Small intestine (tissue), 7 donors: ENCODE measurements around the gene RBM43. TPM values are rescaled to one million over a fixed set of nuclear protein-coding genes. Genes with fewer than 3 reads are reported as not detected.

Source experiments
- DNase-seq, 2 donors: peaks; one replicate each; pipeline versions ENCODE4 v3.0.0 to v3.0.0-alpha.2; 2013
- FAIRE-seq: peaks from 2 replicates; lab custom pipeline; 2012; peaks lifted over from hg19 to GRCh38; lab: Jason Lieb, UNC
- H3K27ac ChIP-seq, 3 donors: one replicate each; pipeline ENCODE4 v1.5.1; 2013; ENCODE audit warnings: low read length in 2 of 3, mild to moderate bottlenecking in 2 of 3, control low read depth in 1 of 3, inconsistent platforms in 1 of 3, low read depth in 1 of 3, moderate library complexity in 1 of 3
- H3K27me3 ChIP-seq, 3 donors: one replicate each; pipeline ENCODE4 v1.6.1; 2013; ENCODE audit warnings: low read length in 3 of 3, inconsistent platforms in 1 of 3; ENCODE audit not compliant: control insufficient read depth in 3 of 3, insufficient read depth in 3 of 3
- H3K36me3 ChIP-seq, 3 donors: one replicate each; pipeline ENCODE4 v1.6.1; 2013; ENCODE audit warnings: low read length in 3 of 3, inconsistent platforms in 1 of 3, low read depth in 1 of 3, mild to moderate bottlenecking in 1 of 3, moderate library complexity in 1 of 3; ENCODE audit not compliant: control insufficient read depth in 3 of 3, insufficient read depth in 2 of 3
- H3K4me1 ChIP-seq, 3 donors: one replicate each; pipeline ENCODE4 v1.6.1; 2013; ENCODE audit warnings: low read length in 2 of 3, inconsistent platforms in 1 of 3, low read depth in 1 of 3, mild to moderate bottlenecking in 1 of 3, moderate library complexity in 1 of 3; ENCODE audit not compliant: control insufficient read depth in 3 of 3, insufficient read depth in 2 of 3
- H3K4me3 ChIP-seq, 3 donors: one replicate each; pipeline ENCODE4 v1.5.1; 2013; ENCODE audit warnings: low read length in 3 of 3, control low read depth in 1 of 3, inconsistent platforms in 1 of 3, low read depth in 1 of 3, mild to moderate bottlenecking in 1 of 3, moderate library complexity in 1 of 3
- H3K9me3 ChIP-seq, 2 donors: one replicate each; pipeline ENCODE4 v1.6.1; 2013; ENCODE audit warnings: low read depth in 1 of 2, low read length in 1 of 2; ENCODE audit not compliant: control insufficient read depth in 2 of 2, insufficient read depth in 1 of 2
- WGBS, 3 donors: extraction: QIAGEN DNeasy Blood & Tissue Kit; methylation state at CpG; one replicate each; pipeline ENCODE4 v1.1.7; 2013; 5-methylcytosine and 5-hydroxymethylcytosine counted together
- polyA plus RNA-seq, 4 donors: library from polyadenylated mRNA; stranded (reverse) in 3 of 4; unstranded in 1 of 4; fragments of 200-250 nt in 3 of 4; fragments of 120-200 nt in 1 of 4; gene quantifications; one replicate each; pipeline versions ENCODE4 v1.2.1 to v1.2.3, GENCODE V29; 2013
- donor health status: healthy with polysubstance abuse.
- donor health status: control.
- donor health status: control.
- donor health status: Bipolar disorder and iron deficiency.
- donor health status: healthy.

Gene RBM43
- polyA plus RNA-seq, 4 donors = 0.81 to 4.0 (median 2.2) TPM

DNA sequence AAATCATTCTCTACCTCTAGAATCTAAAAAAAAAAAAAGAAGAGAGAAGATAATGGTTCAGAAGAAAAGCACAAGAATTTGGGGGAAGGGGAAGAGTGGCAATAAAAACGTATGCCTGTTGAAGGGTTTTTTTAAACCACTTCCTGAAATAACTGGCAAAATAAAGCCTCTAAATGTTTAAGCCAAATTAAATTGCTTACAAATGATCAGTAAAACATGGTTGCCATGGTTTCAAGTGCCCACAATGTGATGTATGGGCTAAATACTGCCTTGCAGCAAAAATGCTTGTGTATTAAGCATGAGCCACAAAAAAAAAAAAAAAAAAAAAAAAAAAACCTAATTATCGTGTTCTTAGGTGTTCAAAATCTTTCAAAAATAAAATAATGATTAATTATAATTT, 60.8 kb downstream of the RBM43 start:
- DNase-seq (no peak), FAIRE-seq (no peak)
- Histone ChIP-seq H3K4me3 (no peak overlapping the region), H3K27me3 (peaks cover 0 to 2% (median 0%) of the 10 kb centered on the region in 3 donors), H3K36me3 (no peaks in the 10 kb centered on the region), H3K4me1 (no peaks in the 10 kb centered on the region), H3K9me3 (no peaks in the 10 kb centered on the region), H3K27ac (no peak overlapping the region)
- WGBS, 3 donors = 10 to 38% (median 17%) methylated on average over 2 of the region's 2 CpGs

DNA sequence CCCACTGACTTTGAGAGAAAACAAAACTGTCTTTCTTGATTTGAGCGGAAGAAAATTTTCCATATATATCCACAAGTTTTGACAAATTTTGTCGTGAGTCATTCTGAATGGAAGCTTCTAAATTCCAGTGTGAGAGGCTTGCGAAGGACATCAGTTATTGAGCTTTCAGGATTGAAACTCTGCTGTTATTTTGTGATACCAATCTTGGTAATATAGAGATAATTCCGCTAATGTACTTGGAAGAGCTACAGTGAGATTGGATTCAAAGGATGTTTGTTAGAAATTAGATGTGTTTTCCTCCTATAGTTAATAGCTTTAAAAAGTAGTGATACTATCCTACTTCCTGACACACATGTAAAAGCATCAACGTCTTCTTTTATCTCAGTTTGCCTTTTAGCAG, 61.4 kb downstream of the RBM43 start:
- DNase-seq (no peak), FAIRE-seq (no peak)
- Histone ChIP-seq H3K27me3 (peaks cover 0 to 2% (median 0%) of the 10 kb centered on the region in 3 donors), H3K4me3 (no peak overlapping the region), H3K27ac (no peak overlapping the region), H3K4me1 (no peaks in the 10 kb centered on the region), H3K36me3 (no peaks in the 10 kb centered on the region), H3K9me3 (no peaks in the 10 kb centered on the region)
- 72 to 78% (median 74%) methylated on average over 5 of the region's 5 CpGs for WGBS, 3 donors

DNA sequence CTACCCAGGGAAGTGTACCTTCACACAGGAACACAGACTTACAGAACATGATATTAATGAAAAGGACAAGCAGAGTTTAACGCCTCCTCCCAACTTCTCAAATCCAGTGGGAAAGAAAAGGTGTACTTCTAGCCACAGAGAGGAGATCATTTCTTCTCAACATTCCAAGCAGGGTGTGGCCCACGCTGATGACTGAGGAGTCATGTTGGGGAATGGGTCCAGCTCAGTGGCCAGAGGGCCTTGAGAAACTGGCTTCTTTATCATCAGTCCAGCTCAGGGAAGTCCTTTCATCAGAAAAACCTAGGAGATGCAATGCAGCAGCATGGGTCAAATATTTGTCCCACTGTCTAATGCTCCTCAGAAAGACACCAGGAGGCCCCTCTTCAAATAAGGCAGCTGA, 63.0 kb downstream of the RBM43 start:
- no peak overlapping the region for H3K4me3 ChIP-seq
- H3K27me3 ChIP-seq = no peaks in the 10 kb centered on the region
- no peaks in the 10 kb centered on the region for H3K4me1 ChIP-seq
- H3K36me3 ChIP-seq = no peaks in the 10 kb centered on the region
- FAIRE-seq = no peak
- 81 to 94% (median 84%) methylated on average over 2 of the region's 2 CpGs for WGBS, 3 donors
- no peaks in the 10 kb centered on the region for H3K9me3 ChIP-seq
- H3K27ac ChIP-seq = no peak overlapping the region
- no peak for DNase-seq

Other genes with a start within 250 kb of the RBM43 start
- 10 to 100 TPM; 15.8 to 36.2 (median 28.9) TPM for gene NMI, start 27.8 kb upstream of the RBM43 start, polyA plus RNA-seq
- 1 to 10 TPM in 1 of 4 donors, under 1 TPM in 2, not detected in 1; 0.67 to 1.2 (median 0.90) TPM for gene TNFAIP6, start 95.7 kb upstream of the RBM43 start, polyA plus RNA-seq
- 10 to 100 TPM in 1 of 4 donors, 1 to 10 TPM in 3; 1.9 to 19.6 (median 3.1) TPM for gene RIF1, start 148.0 kb upstream of the RBM43 start, polyA plus RNA-seq